Measurements from ENCODE around the gene BLTP1.
"Not testable (repeated sequence)": the region's sequence is repeated elsewhere in the genome, so short reads cannot be mapped to it uniquely, and the experiment has no call there.

The BLTP1 gene, protein sequence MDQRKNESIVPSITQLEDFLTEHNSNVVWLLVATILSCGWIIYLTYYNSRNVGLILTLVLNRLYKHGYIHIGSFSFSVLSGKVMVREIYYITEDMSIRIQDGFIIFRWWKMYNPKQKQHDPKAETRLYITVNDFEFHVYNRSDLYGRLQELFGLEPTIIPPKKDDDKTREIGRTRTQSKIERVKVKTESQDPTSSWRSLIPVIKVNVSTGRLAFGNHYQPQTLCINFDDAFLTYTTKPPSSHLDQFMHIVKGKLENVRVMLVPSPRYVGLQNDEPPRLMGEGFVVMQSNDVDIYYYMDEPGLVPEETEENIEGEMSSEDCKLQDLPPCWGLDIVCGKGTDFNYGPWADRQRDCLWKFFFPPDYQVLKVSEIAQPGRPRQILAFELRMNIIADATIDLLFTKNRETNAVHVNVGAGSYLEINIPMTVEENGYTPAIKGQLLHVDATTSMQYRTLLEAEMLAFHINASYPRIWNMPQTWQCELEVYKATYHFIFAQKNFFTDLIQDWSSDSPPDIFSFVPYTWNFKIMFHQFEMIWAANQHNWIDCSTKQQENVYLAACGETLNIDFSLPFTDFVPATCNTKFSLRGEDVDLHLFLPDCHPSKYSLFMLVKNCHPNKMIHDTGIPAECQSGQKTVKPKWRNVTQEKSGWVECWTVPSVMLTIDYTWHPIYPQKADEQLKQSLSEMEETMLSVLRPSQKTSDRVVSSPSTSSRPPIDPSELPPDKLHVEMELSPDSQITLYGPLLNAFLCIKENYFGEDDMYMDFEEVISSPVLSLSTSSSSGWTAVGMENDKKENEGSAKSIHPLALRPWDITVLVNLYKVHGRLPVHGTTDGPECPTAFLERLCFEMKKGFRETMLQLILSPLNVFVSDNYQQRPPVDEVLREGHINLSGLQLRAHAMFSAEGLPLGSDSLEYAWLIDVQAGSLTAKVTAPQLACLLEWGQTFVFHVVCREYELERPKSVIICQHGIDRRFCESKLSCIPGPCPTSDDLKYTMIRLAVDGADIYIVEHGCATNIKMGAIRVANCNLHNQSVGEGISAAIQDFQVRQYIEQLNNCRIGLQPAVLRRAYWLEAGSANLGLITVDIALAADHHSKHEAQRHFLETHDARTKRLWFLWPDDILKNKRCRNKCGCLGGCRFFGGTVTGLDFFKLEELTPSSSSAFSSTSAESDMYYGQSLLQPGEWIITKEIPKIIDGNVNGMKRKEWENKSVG (N-terminal part only)

DNA sequence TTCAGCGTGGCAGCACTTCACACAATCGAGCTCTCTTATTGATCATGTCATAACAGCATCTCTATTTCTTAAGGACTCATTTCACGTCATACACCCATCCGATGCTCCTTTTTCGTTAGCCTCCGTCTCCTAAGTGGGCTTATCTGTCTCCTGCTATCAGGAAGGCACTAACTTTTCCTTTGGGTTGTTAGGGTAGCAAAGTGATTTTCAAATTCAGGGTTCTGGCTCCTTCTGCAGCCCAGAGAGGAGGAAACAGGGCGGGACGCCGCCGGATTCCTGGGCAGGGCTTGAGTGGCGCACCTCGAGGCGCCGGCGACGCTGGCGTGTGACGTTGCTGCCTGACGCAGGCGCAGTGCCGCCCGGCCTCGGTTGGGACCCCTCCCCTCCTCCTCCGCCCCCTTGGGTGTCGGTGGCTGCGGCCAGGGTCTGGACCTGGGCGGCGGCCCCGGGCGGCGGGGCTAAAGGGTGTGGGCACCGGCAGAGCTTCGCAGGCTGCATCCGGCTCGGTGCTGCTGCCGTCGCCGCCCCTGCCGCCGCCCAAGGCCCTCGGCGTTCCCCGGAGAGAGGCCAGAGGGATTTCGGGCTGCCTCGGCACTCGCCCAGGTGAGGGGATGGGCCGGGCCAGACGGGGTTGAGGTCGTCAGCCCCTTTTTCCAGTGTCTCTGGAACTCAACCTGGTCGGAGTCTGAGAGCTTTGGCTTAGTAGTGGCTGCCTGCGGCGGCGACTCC lies at the start of gene BLTP1:
Gene BLTP1, plus strand, starts transcription at position 350 of the 729 bp plus-strand sequence. CDS start 18,317 bp downstream, outside the sequence.
- H3K4me3 ChIP-seq (ENCODE audit: low read depth, low read length): peak within 1 kb of the TSS; percentile 89
- DNase-seq (ENCODE audit: low read depth): peak; percentile 90
- TF ChIP-seq, protein P1, sequence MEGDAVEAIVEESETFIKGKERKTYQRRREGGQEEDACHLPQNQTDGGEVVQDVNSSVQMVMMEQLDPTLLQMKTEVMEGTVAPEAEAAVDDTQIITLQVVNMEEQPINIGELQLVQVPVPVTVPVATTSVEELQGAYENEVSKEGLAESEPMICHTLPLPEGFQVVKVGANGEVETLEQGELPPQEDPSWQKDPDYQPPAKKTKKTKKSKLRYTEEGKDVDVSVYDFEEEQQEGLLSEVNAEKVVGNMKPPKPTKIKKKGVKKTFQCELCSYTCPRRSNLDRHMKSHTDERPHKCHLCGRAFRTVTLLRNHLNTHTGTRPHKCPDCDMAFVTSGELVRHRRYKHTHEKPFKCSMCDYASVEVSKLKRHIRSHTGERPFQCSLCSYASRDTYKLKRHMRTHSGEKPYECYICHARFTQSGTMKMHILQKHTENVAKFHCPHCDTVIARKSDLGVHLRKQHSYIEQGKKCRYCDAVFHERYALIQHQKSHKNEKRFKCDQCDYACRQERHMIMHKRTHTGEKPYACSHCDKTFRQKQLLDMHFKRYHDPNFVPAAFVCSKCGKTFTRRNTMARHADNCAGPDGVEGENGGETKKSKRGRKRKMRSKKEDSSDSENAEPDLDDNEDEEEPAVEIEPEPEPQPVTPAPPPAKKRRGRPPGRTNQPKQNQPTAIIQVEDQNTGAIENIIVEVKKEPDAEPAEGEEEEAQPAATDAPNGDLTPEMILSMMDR (IDR thresholded peaks at IDR 0.05; ENCODE audit: insufficient read depth, low read depth, low read length, missing control alignments): no peak

GRCh38 chr4:122104184-122104583 lies 47.9 kb upstream of the BLTP1 start:
- no peak for DNase-seq (ENCODE audit: low read depth)
- no peak overlapping the region for H3K4me3 ChIP-seq (ENCODE audit: low read depth, low read length)
- TF ChIP-seq, protein P1 (IDR thresholded peaks at IDR 0.05; ENCODE audit: insufficient read depth, low read depth, low read length, missing control alignments): no peak

- DNase-seq (ENCODE audit: low read depth): no peak
- TF ChIP-seq, protein P1 (IDR thresholded peaks at IDR 0.05; ENCODE audit: insufficient read depth, low read depth, low read length, missing control alignments): no peak
- H3K4me3 ChIP-seq (ENCODE audit: low read depth, low read length): no peak overlapping the region
Observed at GRCh38 chr4:122107680-122108079, 44.5 kb upstream of the BLTP1 start.

GRCh38 chr4:122110304-122110703 lies 41.8 kb upstream of the BLTP1 start:
- not testable (repeated sequence) for DNase-seq (ENCODE audit: low read depth)

DNA sequence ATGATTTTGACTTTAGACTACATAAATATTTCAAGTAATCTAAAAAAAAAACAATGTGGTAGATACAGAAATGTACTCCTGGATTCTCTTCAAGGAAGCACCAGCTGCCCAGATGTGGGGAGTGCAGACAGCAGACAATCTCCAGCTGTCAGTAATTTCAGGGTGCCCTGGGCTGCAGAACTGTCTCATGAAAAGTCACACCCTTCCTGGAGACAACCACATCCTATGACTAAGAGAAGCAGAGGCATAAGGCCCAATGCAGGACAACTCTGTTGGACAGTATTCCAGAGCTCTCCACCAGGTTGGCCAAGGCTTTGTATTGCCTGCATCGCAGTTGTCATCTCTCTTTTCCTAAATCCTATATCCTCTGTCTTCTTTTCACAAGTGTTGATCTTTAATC lies 34.4 kb upstream of the BLTP1 start:
- DNase-seq (ENCODE audit: low read depth): no peak
- no peak overlapping the region for H3K4me3 ChIP-seq (ENCODE audit: low read depth, low read length)
- TF ChIP-seq, protein P1 (IDR thresholded peaks at IDR 0.05; ENCODE audit: insufficient read depth, low read depth, low read length, missing control alignments): no peak

More at GRCh38 chr4:122110304-122110703, 41.8 kb upstream of the BLTP1 start:
- H3K4me3 ChIP-seq (ENCODE audit: low read depth, low read length): not testable (repeated sequence)

GRCh38 chr4:122118243-122118642 lies 33.9 kb upstream of the BLTP1 start:
- TF ChIP-seq, protein P1 (IDR thresholded peaks at IDR 0.05; ENCODE audit: insufficient read depth, low read depth, low read length, missing control alignments): no peak
- no peak for DNase-seq (ENCODE audit: low read depth)
- H3K4me3 ChIP-seq (ENCODE audit: low read depth, low read length): no peak overlapping the region
